A673 (cell line): ENCODE data around the gene CAPN7. TPM values are rescaled to one million over a fixed set of nuclear protein-coding genes. Genes with fewer than 3 reads are reported as not detected.

Experiments
- BruUV-seq: library from RNA; stranded (reverse); fragments of 400-500 nt; replicated peaks from 2 replicates; lab custom pipeline; 2021; lab: Mats Ljungman, UMichigan
- CTCF ChIA-PET: fragments of 300-600 bp; sonication (Branson Sonifier 250); formaldehyde crosslinking; loops from one replicate; lab custom pipeline; 2022; ENCODE audit warnings: antibody characterized with exemption; lab: Charles Lee
- POLR2A ChIA-PET: fragments of 300-600 bp; sonication (Branson Sonifier 250); formaldehyde crosslinking; loops from one replicate; lab custom pipeline; 2022; ENCODE audit warnings: antibody characterized with exemption; ENCODE audit not compliant: low non-redundant PET; lab: Charles Lee
- DNase-seq: peaks from one replicate; pipeline ENCODE4 v3.0.0-alpha.2; 2015; ENCODE audit warnings: low spot score
- H3K27ac ChIP-seq: fragments of 200-600 bp; sonication (generic); 2 replicates; pipeline ENCODE4 v1.5.1; 2016; ENCODE audit warnings: mixed run types, low read depth, mild to moderate bottlenecking, mixed read lengths, antibody characterized with exemption, low read length; ENCODE audit not compliant: poor library complexity, severe bottlenecking
- H3K27me3 ChIP-seq: fragments of 200-600 bp; sonication (generic); replicated peaks from 2 replicates; pipeline ENCODE4 v1.6.1; 2017; ENCODE audit warnings: mixed run types, low read depth, mild to moderate bottlenecking, mixed read lengths, antibody characterized with exemption, low read length; ENCODE audit not compliant: insufficient read depth, poor library complexity
- H3K36me3 ChIP-seq: fragments of 200-600 bp; sonication (generic); 2 replicates; pipeline ENCODE4 v1.6.1; 2016; ENCODE audit warnings: mixed run types, mild to moderate bottlenecking, mixed read lengths, antibody characterized with exemption, low read length; ENCODE audit not compliant: insufficient read depth, poor library complexity, severe bottlenecking
- H3K4me1 ChIP-seq: fragments of 200-600 bp; sonication (generic); 2 replicates; pipeline ENCODE4 v1.6.1; 2017; ENCODE audit warnings: mixed run types, mild to moderate bottlenecking, mixed read lengths, antibody characterized with exemption, low read length; ENCODE audit not compliant: insufficient read depth, poor library complexity, severe bottlenecking
- H3K4me3 ChIP-seq: fragments of 200-600 bp; sonication (generic); 2 replicates; pipeline ENCODE4 v1.5.1; 2016; ENCODE audit warnings: low read depth, mixed run types, mild to moderate bottlenecking, mixed read lengths, low read length; ENCODE audit not compliant: poor library complexity, severe bottlenecking
- H3K9me3 ChIP-seq: fragments of 200-600 bp; sonication (generic); 2 replicates; pipeline ENCODE4 v1.6.1; 2016; ENCODE audit warnings: mixed run types, low read depth, mild to moderate bottlenecking, mixed read lengths, antibody characterized with exemption, low read length; ENCODE audit not compliant: poor library complexity, severe bottlenecking
- CTCF ChIP-seq: fragments of 300-800, 200-600 bp; sonication (generic); conservative IDR thresholded peaks from 2 replicates; pipeline ENCODE4 v1.5.1; 2017; ENCODE audit warnings: low read depth, mild to moderate bottlenecking, antibody characterized with exemption, low read length, moderate library complexity, mixed read lengths
- EZH2 ChIP-seq: fragments of 200-600 bp; sonication (generic); IDR thresholded peaks from 2 replicates; pipeline ENCODE4 v1.6.1; 2017; ENCODE audit warnings: borderline replicate concordance, low read depth, mild to moderate bottlenecking, mixed read lengths, antibody characterized with exemption, low read length; ENCODE audit not compliant: poor library complexity, severe bottlenecking
- intact Hi-C: fragments of 100-400 bp; cut with micrococcal nuclease; formaldehyde crosslinking; loops from one replicate; pipeline ENCODE4 v1.10.0; 2022; ENCODE audit not compliant: unreplicated experiment
- total RNA-seq: library from RNA; stranded (reverse); gene quantifications from 2 replicates; pipeline ENCODE4 v1.2.3, GENCODE V29; 2021

Gene CAPN7
- total RNA-seq, 1 experiment from 2014 or later: 38.6 TPM

- TF ChIP-seq CTCF: no peak
- no peak for TF ChIP-seq EZH2
- CTCF ChIA-PET: interaction anchor here (0.6 kb wide), 2 partner anchors 60 to 579 kb away, joined by 3 to 4 read pairs; partner anchors contain the start of gene CAPN7
- Histone ChIP-seq H3K27ac (no peak overlapping the region), H3K9me3 (no peaks in the 10 kb centered on the region), H3K4me3 (no peak overlapping the region), H3K36me3 (no peaks in the 10 kb centered on the region), H3K27me3 (no peaks in the 10 kb centered on the region), H3K4me1 (peaks cover 24% of the 10 kb centered on the region)
- intact Hi-C loops: no loop called here
- POLR2A ChIA-PET: no interaction called here
- no peak for DNase-seq
- no TSS peak for BruUV-seq
These were observed 59.8 kb downstream of the CAPN7 start for GRCh38 chr3:15265655-15266509.

GRCh38 chr3:15266510-15267376, 60.7 kb downstream of the CAPN7 start:
- H3K4me1 ChIP-seq: peaks cover 24% of the 10 kb centered on the region
- BruUV-seq: no TSS peak
- no peaks in the 10 kb centered on the region for H3K27me3 ChIP-seq
- intact Hi-C loops: no loop called here
- no peak overlapping the region for H3K27ac ChIP-seq
- no peaks in the 10 kb centered on the region for H3K9me3 ChIP-seq
- TF ChIP-seq CTCF: no peak
- TF ChIP-seq EZH2: no peak
- CTCF ChIA-PET: interaction anchor here (1.4 kb wide), 1 partner anchor 139 kb away, joined by 22 read pairs; no protein-coding TSS in a partner anchor
- POLR2A ChIA-PET: no interaction called here
- H3K36me3 ChIP-seq: no peaks in the 10 kb centered on the region
- no peak for DNase-seq
- H3K4me3 ChIP-seq: no peak overlapping the region

- no peak for TF ChIP-seq EZH2
- no peak for TF ChIP-seq CTCF
- Histone ChIP-seq H3K9me3 (no peaks in the 10 kb centered on the region), H3K4me3 (no peak overlapping the region), H3K27ac (no peak overlapping the region), H3K4me1 (peaks cover 24% of the 10 kb centered on the region), H3K27me3 (no peaks in the 10 kb centered on the region), H3K36me3 (no peaks in the 10 kb centered on the region)
- CTCF ChIA-PET: interaction anchor here (0.6 to 1.8 kb wide), 8 partner anchors 15 to 997 kb away, joined by 3 to 22 read pairs (median 5); partner anchors contain the start of genes DPH3, OXNAD1 and SH3BP5
- intact Hi-C loops: no loop called here
- no TSS peak for BruUV-seq
- no peak for DNase-seq
- POLR2A ChIA-PET: no interaction called here
These were observed 61.5 kb downstream of the CAPN7 start for GRCh38 chr3:15267502-15267901.
